NCI-H82 treated with DMSO at 0.1 percent for 48 hours (cell line): ENCODE measurements around the gene ZNF76.
A peak's percentile ranks its signal among the peaks of the same experiment; 100 is the strongest.
"Not testable (repeated sequence)": the region's sequence is repeated elsewhere in the genome, so short reads cannot be mapped to it uniquely, and the experiment has no call there.

Experiments
- DNase-seq: peaks from one replicate; lab custom pipeline; 2025; ENCODE audit not compliant: unreplicated experiment; lab: John Stamatoyannopoulos, UW

ZNF76 gene

GRCh38 chr6:35327349-35328027 is 68.0 kb downstream of the ZNF76 start:
- no peak for DNase-seq

- no peak for DNase-seq
Observed at GRCh38 chr6:35328108-35328723, 68.7 kb downstream of the ZNF76 start.

GRCh38 chr6:35328965-35329364 is 69.4 kb downstream of the ZNF76 start:
- DNase-seq: not testable (repeated sequence)

GRCh38 chr6:35330541-35331119 is 71.1 kb downstream of the ZNF76 start:
- DNase-seq: no peak

- not testable (repeated sequence) for DNase-seq
Observed at GRCh38 chr6:35332074-35332887, 72.7 kb downstream of the ZNF76 start.

- no peak for DNase-seq
Observed at GRCh38 chr6:35341557-35341956, 82.0 kb downstream of the ZNF76 start.

GRCh38 chr6:35342258-35343091 is 82.9 kb downstream of the ZNF76 start, which contains the start of gene PPARD:
TSS of gene PPARD (plus strand) at chr6:35342558. CDS start at chr6:35411088, 68,530 bp downstream.
- peak; percentile 90 for DNase-seq

- DNase-seq: peak; percentile 43
Observed at GRCh38 chr6:35343092-35343834, 83.7 kb downstream of the ZNF76 start.

- DNase-seq: no peak
Observed at GRCh38 chr6:35343835-35344550, 84.5 kb downstream of the ZNF76 start.
